Bronchial epithelial cell (primary cell): ENCODE measurements around the gene CORO2A. TPM values are rescaled to one million over a fixed set of nuclear protein-coding genes. Genes with fewer than 3 reads are reported as not detected.

ENCODE experiments used
- DNase-seq: peaks from one replicate; pipeline ENCODE4 v3.0.0-alpha.2; 2010; ENCODE audit warnings: low read depth
- FAIRE-seq: peaks from 2 replicates; lab custom pipeline; 2011; peaks lifted over from hg19 to GRCh38; lab: Jason Lieb, UNC
- H3K27me3 ChIP-seq: 2 replicates; pipeline ENCODE4 v1.5.1; 2011; ENCODE audit warnings: low read length; ENCODE audit not compliant: control insufficient read depth, insufficient read depth
- H3K36me3 ChIP-seq: 2 replicates; pipeline ENCODE4 v1.5.1; 2011; ENCODE audit warnings: low read length; ENCODE audit not compliant: control insufficient read depth, insufficient read depth
- H3K4me3 ChIP-seq: 2 replicates; pipeline ENCODE4 v1.5.1; 2011; ENCODE audit warnings: mild to moderate bottlenecking, low read depth, low read length, control low read depth
- CTCF ChIP-seq: IDR thresholded peaks from 2 replicates; pipeline ENCODE4 v1.5.1; 2011; ENCODE audit warnings: mild to moderate bottlenecking, moderate library complexity, low read length, control low read depth, inconsistent platforms; ENCODE audit not compliant: insufficient read depth, severe bottlenecking
- total RNA-seq: library from RNA; depleted of rRNA; stranded (reverse); fragments of >200 nt; gene quantifications from 2 replicates; pipeline ENCODE4 v1.2.1, GENCODE V29; 2014

Gene CORO2A
- total RNA-seq, 1 donor from 2014 or later, result 22.1 TPM

DNA sequence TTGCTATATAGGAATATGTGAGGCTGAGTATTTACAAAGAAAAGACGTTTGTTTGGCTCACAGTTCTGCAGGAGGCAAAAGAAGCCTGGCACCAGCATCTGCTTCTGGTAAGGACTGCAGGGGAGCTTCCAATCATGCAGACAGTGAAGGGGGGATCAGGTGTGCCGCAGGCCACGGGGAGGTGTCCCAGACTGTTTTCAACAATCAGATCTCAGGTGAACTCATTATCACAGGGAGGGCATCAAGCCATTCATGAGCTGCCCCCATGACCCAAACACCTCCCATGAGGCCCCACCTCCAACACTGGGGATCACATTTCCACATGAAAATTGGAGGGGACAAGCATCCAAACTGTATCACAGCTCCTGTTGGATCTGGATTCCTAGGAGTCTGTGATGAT lies 43.0 kb downstream of the CORO2A start:
- Histone ChIP-seq H3K27me3 (no peaks in the 10 kb centered on the region), H3K4me3 (no peak overlapping the region), H3K36me3 (peaks cover 3% of the 10 kb centered on the region)
- no peak for TF ChIP-seq CTCF
- FAIRE-seq (no peak), DNase-seq (no peak)

DNA sequence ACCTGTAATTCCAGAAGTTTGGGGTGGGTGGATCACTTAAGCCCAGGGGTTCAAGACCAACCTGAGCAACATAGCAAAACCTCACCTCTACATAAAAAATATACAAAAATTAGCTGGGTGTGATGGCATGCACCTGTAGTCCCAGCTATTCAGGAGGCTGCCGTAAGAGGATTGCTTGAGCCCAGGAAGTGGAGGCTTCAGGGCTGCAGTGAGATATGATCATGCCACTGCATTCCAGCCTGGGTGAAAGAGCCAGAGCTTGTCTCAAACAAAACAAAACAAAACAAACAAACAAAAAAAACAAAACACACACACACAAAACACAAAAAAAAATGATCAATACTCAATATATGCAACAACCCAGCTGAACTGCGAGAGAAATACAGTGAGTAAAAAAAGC lies 44.0 kb downstream of the CORO2A start:
- TF ChIP-seq CTCF, result no peak
- Histone ChIP-seq H3K4me3 (no peak overlapping the region), H3K27me3 (no peaks in the 10 kb centered on the region), H3K36me3 (peaks cover 3% of the 10 kb centered on the region)
- DNase-seq, result no peak
- FAIRE-seq, result no peak

DNA sequence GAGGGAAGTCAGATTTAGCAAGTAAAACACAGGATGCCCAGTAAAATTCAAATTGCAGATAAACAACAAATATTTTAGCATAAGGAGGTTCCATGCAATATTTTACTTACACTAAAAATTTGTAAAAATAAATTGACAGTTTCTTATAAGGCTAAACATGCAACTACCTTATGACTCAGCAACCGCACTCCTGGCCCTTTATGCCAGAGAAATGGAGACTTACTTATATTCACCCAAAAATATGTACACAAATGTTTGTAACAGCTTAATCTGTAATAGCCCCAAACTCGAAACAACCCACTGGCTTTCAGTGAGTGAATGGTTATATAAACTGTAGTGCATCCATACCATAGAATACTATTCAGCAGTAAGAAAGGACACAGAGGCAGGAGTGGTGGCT lies 44.9 kb downstream of the CORO2A start:
- Histone ChIP-seq H3K36me3 (peaks cover 4% of the 10 kb centered on the region), H3K4me3 (no peak overlapping the region), H3K27me3 (no peaks in the 10 kb centered on the region)
- peak; percentile 27 for DNase-seq
- TF ChIP-seq CTCF, result no peak
- FAIRE-seq, result no peak

GRCh38 chr9:98146101-98146991 lies 46.1 kb downstream of the CORO2A start:
- peaks cover 4% of the 10 kb centered on the region for H3K36me3 ChIP-seq

DNA sequence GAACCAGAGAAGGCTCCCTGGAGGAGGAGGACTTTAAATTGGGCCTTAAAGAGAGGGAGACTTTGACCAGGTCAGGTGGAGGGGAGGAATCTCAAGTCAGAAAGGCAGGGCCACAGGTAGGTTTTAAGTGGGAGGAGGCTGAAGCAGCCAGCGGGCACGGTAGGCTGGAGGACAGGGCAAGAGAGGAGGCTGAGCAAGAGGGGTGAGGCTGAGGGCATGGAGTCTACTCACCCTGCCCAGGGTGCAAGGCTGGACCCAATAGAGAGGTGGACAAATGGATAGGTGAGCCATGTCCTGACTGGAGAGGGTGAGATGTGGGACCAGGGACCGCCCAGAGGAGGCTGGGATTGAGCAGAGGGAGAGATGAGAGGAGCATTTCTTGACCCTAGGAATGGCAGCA lies 47.8 kb downstream of the CORO2A start:
- Histone ChIP-seq H3K4me3 (no peak overlapping the region), H3K36me3 (peaks cover 4% of the 10 kb centered on the region), H3K27me3 (no peaks in the 10 kb centered on the region)
- TF ChIP-seq CTCF, result no peak
- FAIRE-seq, result no peak
- no peak for DNase-seq

More at GRCh38 chr9:98146101-98146991, 46.1 kb downstream of the CORO2A start:
- Histone ChIP-seq H3K4me3 (no peak overlapping the region), H3K27me3 (no peaks in the 10 kb centered on the region)
- TF ChIP-seq CTCF, result no peak
- peak; percentile 40 for FAIRE-seq
- peak; percentile 91 for DNase-seq
